A549 (cell line): ENCODE results near the gene PAM.

Source experiments
- CBX2 ChIP-seq: fragments of 200-600 bp; sonication (generic); IDR thresholded peaks from 2 replicates; pipeline ENCODE4 v1.6.1; 2016; ENCODE audit warnings: low read depth, mild to moderate bottlenecking, borderline replicate concordance
- CHD2 ChIP-seq: fragments of 150-350 bp; IDR thresholded peaks from 2 replicates; pipeline ENCODE4 v1.6.1; 2014; ENCODE audit warnings: low read length; ENCODE audit not compliant: partially characterized antibody
- CTCF ChIP-seq: fragments of >200 bp; sonication (Bioruptor Twin); formaldehyde crosslinking; IDR thresholded peaks from 3 replicates; pipeline ENCODE4 v1.5.1; 2016
- EP300 ChIP-seq, 2 experiments: fragments of >200 bp; sonication (Bioruptor Twin); formaldehyde crosslinking; IDR thresholded peaks; 2 replicates in 1 of 2; 3 replicates in 1 of 2; pipeline ENCODE4 v1.6.1; 2016 to 2017
- ESRRA ChIP-seq: fragments of 150-350 bp; IDR thresholded peaks from 2 replicates; pipeline ENCODE4 v1.6.1; 2014; ENCODE audit warnings: mild to moderate bottlenecking, low read length, borderline replicate concordance
- FOSL2 ChIP-seq, 2 experiments: fragments of 450-650 bp in 1 of 2; fragments of >200 bp in 1 of 2; sonication (Bioruptor Twin) in 1 of 2; formaldehyde crosslinking; IDR thresholded peaks; 2 replicates each; pipeline versions ENCODE4 v1.5.0 to v1.6.1; 2016 to 2020; ENCODE audit warnings: mild to moderate bottlenecking in 1 of 2, moderate library complexity in 1 of 2
- HDAC2 ChIP-seq: fragments of 200-600 bp; sonication (generic); IDR thresholded peaks from 2 replicates; pipeline ENCODE4 v1.6.1; 2016
- KDM5A ChIP-seq: fragments of 200-600 bp; sonication (generic); IDR thresholded peaks from 2 replicates; pipeline ENCODE4 v1.6.1; 2016; ENCODE audit warnings: antibody characterized with exemption, mild to moderate bottlenecking
- MAX ChIP-seq: IDR thresholded peaks from 2 replicates; pipeline ENCODE4 v1.6.1; 2012
- POLR2A ChIP-seq: IDR thresholded peaks from 2 replicates; pipeline ENCODE4 v1.6.1; 2012; ENCODE audit warnings: mild to moderate bottlenecking, low read length
- SMC3 ChIP-seq: fragments of >200 bp; sonication (Bioruptor Twin); formaldehyde crosslinking; IDR thresholded peaks from 3 replicates; pipeline ENCODE4 v1.6.1; 2018; ENCODE audit warnings: inconsistent platforms

GRCh38 chr5:102796498-102796897, 41.4 kb downstream of the PAM start:
- TF ChIP-seq ESRRA, result no peak
- TF ChIP-seq MAX, result no peak
- TF ChIP-seq CBX2, result no peak
- TF ChIP-seq FOSL2 (IDR thresholded peaks at IDR 0.05), result no peak
- no peak for TF ChIP-seq FOSL2 (CRISPR knock-in tag; IDR thresholded peaks at IDR 0.05)
- no peak for TF ChIP-seq POLR2A
- TF ChIP-seq CHD2, result no peak
- TF ChIP-seq HDAC2, result no peak
- TF ChIP-seq CTCF, result no peak
- no peak for TF ChIP-seq EP300 (IDR thresholded peaks at IDR 0.05)
- no peak for TF ChIP-seq SMC3
- TF ChIP-seq KDM5A, result no peak
